GM12878 (cell line): ENCODE data around the gene ZNF264. TPM values are rescaled to one million over a fixed set of nuclear protein-coding genes. Genes with fewer than 3 reads are reported as not detected.

ENCODE experiments used
- BCL3 ChIP-seq: IDR thresholded peaks from 2 replicates; pipeline ENCODE4 v1.6.1; 2011; ENCODE audit warnings: borderline replicate concordance, low read depth, mild to moderate bottlenecking, moderate library complexity, low read length; ENCODE audit not compliant: insufficient read depth, poor library complexity, severe bottlenecking
- BHLHE40 ChIP-seq, 2 experiments: fragments of 450-650 bp in 1 of 2; IDR thresholded peaks; 2 replicates each; pipeline ENCODE4 v1.6.1; 2011 to 2017; ENCODE audit warnings: low read depth in 2 of 2, borderline replicate concordance in 1 of 2, improper control_type of control experiment in 1 of 2, low read length in 1 of 2, mild to moderate bottlenecking in 1 of 2
- CBFB ChIP-seq: IDR thresholded peaks from 2 replicates; pipeline ENCODE4 v1.6.1; 2016; ENCODE audit warnings: antibody characterized with exemption, low read depth
- CTCF ChIP-seq, 3 experiments: IDR thresholded peaks in 2 of 3; conservative IDR thresholded peaks in 1 of 3; 2 replicates each; pipeline ENCODE4 v1.5.1; 2011; ENCODE audit warnings: low read depth in 3 of 3, low read length in 3 of 3, mild to moderate bottlenecking in 3 of 3, control low read depth in 2 of 3, moderate library complexity in 2 of 3, inconsistent platforms in 1 of 3, mixed read lengths in 1 of 3; ENCODE audit not compliant: control insufficient read depth in 2 of 3, insufficient read depth in 1 of 3; ENCODE audit errors: extremely low read depth in 1 of 3
- DPF2 ChIP-seq: fragments of 450-650 bp; IDR thresholded peaks from 2 replicates; pipeline ENCODE4 v1.6.1; 2017; ENCODE audit warnings: mild to moderate bottlenecking
- EED ChIP-seq: sonication (generic); IDR thresholded peaks from 2 replicates; pipeline ENCODE4 v1.6.1; 2016; ENCODE audit warnings: antibody characterized with exemption, low read depth
- GATAD2B ChIP-seq: fragments of 450-650 bp; conservative IDR thresholded peaks from 2 replicates; pipeline ENCODE4 v1.6.1; 2017; ENCODE audit warnings: low read depth, mild to moderate bottlenecking, moderate library complexity
- HCFC1 ChIP-seq: fragments of 150-350 bp; IDR thresholded peaks from 2 replicates; pipeline ENCODE4 v1.6.1; 2014; ENCODE audit warnings: low read length
- IRF4 ChIP-seq: IDR thresholded peaks from 2 replicates; pipeline ENCODE4 v1.6.1; 2011; ENCODE audit warnings: low read depth, low read length
- LARP7 ChIP-seq: fragments of 450-650 bp; IDR thresholded peaks from 2 replicates; pipeline ENCODE4 v1.6.1; 2017; ENCODE audit warnings: mild to moderate bottlenecking
- MEF2B ChIP-seq: fragments of 450-650 bp; IDR thresholded peaks from 2 replicates; pipeline ENCODE4 v1.6.1; 2018; ENCODE audit warnings: mild to moderate bottlenecking, moderate library complexity; ENCODE audit not compliant: partially characterized antibody, poor library complexity, severe bottlenecking
- NBN ChIP-seq: fragments of 450-650 bp; IDR thresholded peaks from 2 replicates; pipeline ENCODE4 v1.6.1; 2016
- NFXL1 ChIP-seq: fragments of 450-650 bp; IDR thresholded peaks from 2 replicates; pipeline ENCODE4 v1.6.1; 2017; ENCODE audit warnings: antibody characterized with exemption, mild to moderate bottlenecking, borderline replicate concordance
- NKRF ChIP-seq: fragments of 450-650 bp; conservative IDR thresholded peaks from 2 replicates; pipeline ENCODE4 v1.6.1; 2017; ENCODE audit warnings: mild to moderate bottlenecking, moderate library complexity
- POLR2A ChIP-seq: IDR thresholded peaks from 2 replicates; pipeline ENCODE4 v1.6.1; 2011; ENCODE audit warnings: low read depth, mild to moderate bottlenecking, low read length
- POLR2AphosphoS2 ChIP-seq: IDR thresholded peaks from 2 replicates; pipeline ENCODE4 v1.6.1; 2011; ENCODE audit warnings: low read depth, mild to moderate bottlenecking, low read length, improper control_type of control experiment, moderate library complexity
- POLR2AphosphoS5 ChIP-seq: IDR thresholded peaks from 2 replicates; pipeline ENCODE4 v1.6.1; 2011; ENCODE audit warnings: mild to moderate bottlenecking, low read length, inconsistent platforms
- REST ChIP-seq: IDR thresholded peaks from 2 replicates; pipeline ENCODE4 v1.6.1; 2012; ENCODE audit warnings: mild to moderate bottlenecking, low read depth, low read length
- SUZ12 ChIP-seq: fragments of 200-600 bp; sonication (generic); IDR thresholded peaks from one replicate; pipeline ENCODE4 v1.6.1; 2018; ENCODE audit warnings: antibody characterized with exemption, mild to moderate bottlenecking; ENCODE audit not compliant: unreplicated experiment
- ZNF24 ChIP-seq: fragments of 450-650 bp; IDR thresholded peaks from 2 replicates; pipeline ENCODE4 v1.6.1; 2017; ENCODE audit warnings: antibody characterized with exemption, mild to moderate bottlenecking
- polyA plus RNA-seq, 11 experiments: library from polyadenylated mRNA; depleted of rRNA in 4 of 11; unstranded in 6 of 11; stranded (reverse) in 5 of 11; fragments of >200 nt; fragmentation: Nextera tagmentation in 4 of 11; fragmentation: Illumina TruSeq in 1 of 11; extraction: Ambion mirVana in 4 of 11; extraction: Trizol in 1 of 11; gene quantifications; 1 replicate in 1 of 11; 2 replicates in 10 of 11; pipeline versions ENCODE4 v1.2.1 to v1.2.3, GENCODE V29; 2011 to 2016; ENCODE audit warnings: inconsistent platforms in 2 of 11, missing spikeins in 2 of 11, low read depth in 1 of 11
- total RNA-seq, 4 experiments: library from RNA; depleted of rRNA in 3 of 4; stranded (reverse); fragments of >200 nt in 3 of 4; fragmentation: Illumina TruSeq in 1 of 4; extraction: Trizol in 1 of 4; gene quantifications; 2 replicates each; pipeline versions ENCODE4 v1.2.1 to v1.2.3, GENCODE V29; 2013 to 2021

The ZNF264 gene
- total and polyA plus RNA-seq, 10 of the 15 experiments (the other 5 are each of a cell fraction or from before 2014, with no cell fraction given): 0.76 to 22.9 (median 9.4) TPM

- peak in 1 of 2 experiments; percentile 15; a peak in 2 of 4 replicates for TF ChIP-seq BHLHE40 (IDR thresholded peaks at IDR 0.05; ENCODE audit: borderline replicate concordance in 1 of 2, low read depth in 2 of 2, low read length in 1 of 2)
- TF ChIP-seq POLR2AphosphoS2: peak; percentile 72
- 0 out of 2 replicates have a peak, but pooled peaks have one; percentile 6 for TF ChIP-seq IRF4
- TF ChIP-seq BCL3: no peak
- peak; percentile 4; the same call in 1 of the 2 replicates for TF ChIP-seq ZNF24
- peak; percentile 60 for TF ChIP-seq CBFB
- peak; percentile 63 for TF ChIP-seq NKRF
- 0 out of 2 replicates have a peak, but pooled peaks have one; percentile 55 for TF ChIP-seq GATAD2B
- 0 out of 2 replicates have a peak, but pooled peaks have one; percentile 54 for TF ChIP-seq NBN
- 0 out of 2 replicates have a peak, but pooled peaks have one; percentile 50 for TF ChIP-seq LARP7
- TF ChIP-seq DPF2: peak; percentile 60; the same call in 1 of the 2 replicates
- TF ChIP-seq POLR2A: peak; percentile 89
- peak; percentile 90 for TF ChIP-seq POLR2AphosphoS5
- peak; percentile 29; the same call in 1 of the 2 replicates for TF ChIP-seq REST
- TF ChIP-seq NFXL1: no peak
- peak; percentile 31 for TF ChIP-seq MEF2B
- peak; percentile 15; the same call in 1 of the 2 replicates for TF ChIP-seq EED
- TF ChIP-seq SUZ12: no peak
- 0 out of 6 replicates have a peak, but pooled peaks of 1 of the 3 experiments have one; percentile 2 for TF ChIP-seq CTCF (IDR thresholded peaks at IDR 0.05 in 2 of 3, conservative IDR thresholded peaks at IDR 0.05 in 1 of 3; ENCODE audit: control insufficient read depth in 2 of 3, extremely low read depth in 1 of 3, insufficient read depth in 1 of 3, low read depth in 3 of 3, low read length in 3 of 3)
- TF ChIP-seq HCFC1: peak; percentile 49; the same call in 1 of the 2 replicates
Measured at GRCh38 chr19:57191141-57192076, at the start of gene ZNF264 (continued).
